NT2/D1 (cell line): Measurements from ENCODE around the gene ADARB2.

ENCODE experiments used
- YY1 ChIP-seq: IDR thresholded peaks from 2 replicates; pipeline ENCODE4 v1.6.1; 2011; ENCODE audit not compliant: insufficient read length, insufficient read depth
- ZNF274 ChIP-seq: IDR thresholded peaks from 2 replicates; pipeline ENCODE4 v1.6.1; 2011; ENCODE audit warnings: mild to moderate bottlenecking, low read depth, low read length

- no peak for TF ChIP-seq ZNF274
- no peak for TF ChIP-seq YY1
Measured at GRCh38 chr10:1270490-1270889, 466.8 kb downstream of the ADARB2 start.
